ENCODE data around the gene NDUFAF3.

The NDUFAF3 gene

DNA sequence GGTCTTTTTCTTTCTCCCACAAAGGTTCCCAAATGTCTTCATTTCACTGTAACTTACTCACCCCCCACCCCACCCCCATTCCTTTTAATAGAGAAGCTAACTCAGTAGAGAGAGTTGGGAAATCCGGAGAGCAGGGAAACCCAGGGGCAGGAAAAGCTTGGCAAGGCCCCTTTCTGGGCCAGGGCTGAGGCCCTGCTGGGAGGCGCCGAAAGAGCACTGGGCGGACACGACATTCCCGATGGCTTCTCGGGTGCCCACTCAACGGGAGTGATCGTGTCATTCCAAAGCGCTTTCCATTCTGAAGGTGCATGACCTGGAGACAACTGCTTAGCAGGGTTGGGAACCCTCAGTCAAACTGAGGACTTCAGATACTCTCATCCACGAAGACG is 2.0 kb upstream of the NDUFAF3 start:
- DNase-seq: no peak

DNA sequence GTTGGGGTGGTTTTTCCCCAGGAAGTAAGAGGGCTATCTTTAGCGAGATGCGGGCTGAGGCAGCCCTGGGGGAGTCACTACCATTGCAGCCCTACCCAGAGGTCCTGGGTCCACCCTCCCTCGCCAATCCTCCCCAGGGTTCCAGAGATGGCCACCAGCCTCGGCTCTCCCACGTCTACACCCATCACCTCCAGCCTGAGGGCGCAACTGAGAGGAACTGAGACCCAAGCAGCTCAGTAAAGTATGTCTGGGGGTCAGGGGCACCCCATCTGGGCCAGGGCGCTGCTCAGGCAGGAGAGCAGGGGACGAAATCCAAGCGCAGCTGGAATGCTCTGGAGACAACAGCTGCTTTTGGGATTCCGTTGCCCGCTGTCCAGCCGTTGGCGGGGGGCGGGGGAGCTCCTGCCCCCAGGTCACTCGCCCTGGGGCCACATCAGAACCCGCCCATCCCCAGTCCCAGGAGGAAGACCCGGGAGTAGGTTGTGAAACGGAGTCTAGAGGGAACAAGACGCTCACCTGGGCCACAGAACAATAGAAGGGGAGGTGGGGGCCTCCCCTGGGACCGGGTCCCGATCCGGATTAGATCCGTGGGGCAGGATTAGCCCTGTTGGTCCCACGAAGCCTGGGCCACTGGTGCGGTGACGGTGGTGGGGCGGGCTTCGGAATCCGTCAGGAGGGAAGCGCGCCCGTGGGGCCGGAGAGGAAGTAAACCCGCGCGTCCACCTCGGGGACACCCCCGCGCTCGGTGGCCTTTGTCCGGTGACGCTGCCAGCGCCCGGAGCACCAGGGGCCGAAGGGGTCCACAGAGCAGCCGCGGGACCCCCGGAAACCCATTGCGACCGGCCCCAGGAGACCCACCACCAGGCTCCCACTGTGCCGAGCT is 1.4 kb upstream of the NDUFAF3 start:
- DNase-seq: no peak

GRCh38 chr3:49021213-49021812 is 608 bp upstream of the NDUFAF3 start:
- peak; percentile 98 for DNase-seq

DNA sequence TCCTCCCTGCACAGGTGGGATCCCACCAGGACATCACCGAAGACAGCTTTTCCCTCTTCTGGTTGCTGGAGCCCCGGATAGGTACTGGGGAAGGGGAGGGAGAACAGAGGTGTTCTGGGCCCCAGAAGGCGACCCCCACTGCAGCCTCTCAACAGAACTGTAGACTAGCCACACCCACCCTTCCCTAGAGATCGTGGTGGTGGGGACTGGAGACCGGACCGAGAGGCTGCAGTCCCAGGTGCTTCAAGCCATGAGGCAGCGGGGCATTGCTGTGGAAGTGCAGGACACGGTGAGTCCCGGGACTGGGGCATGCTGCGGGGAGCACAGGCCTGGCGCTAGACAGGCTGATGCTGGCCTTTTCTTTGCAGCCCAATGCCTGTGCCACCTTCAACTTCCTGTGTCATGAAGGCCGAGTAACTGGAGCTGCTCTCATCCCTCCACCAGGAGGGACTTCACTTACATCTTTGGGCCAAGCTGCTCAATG is 809 bp downstream of the NDUFAF3 start:
- DNase-seq: no peak

- DNase-seq: no peak
Observed at GRCh38 chr3:49023775-49024174, 1.9 kb downstream of the NDUFAF3 start.

- no peak for DNase-seq
Observed at GRCh38 chr3:49024449-49024848, 2.5 kb downstream of the NDUFAF3 start.

DNA sequence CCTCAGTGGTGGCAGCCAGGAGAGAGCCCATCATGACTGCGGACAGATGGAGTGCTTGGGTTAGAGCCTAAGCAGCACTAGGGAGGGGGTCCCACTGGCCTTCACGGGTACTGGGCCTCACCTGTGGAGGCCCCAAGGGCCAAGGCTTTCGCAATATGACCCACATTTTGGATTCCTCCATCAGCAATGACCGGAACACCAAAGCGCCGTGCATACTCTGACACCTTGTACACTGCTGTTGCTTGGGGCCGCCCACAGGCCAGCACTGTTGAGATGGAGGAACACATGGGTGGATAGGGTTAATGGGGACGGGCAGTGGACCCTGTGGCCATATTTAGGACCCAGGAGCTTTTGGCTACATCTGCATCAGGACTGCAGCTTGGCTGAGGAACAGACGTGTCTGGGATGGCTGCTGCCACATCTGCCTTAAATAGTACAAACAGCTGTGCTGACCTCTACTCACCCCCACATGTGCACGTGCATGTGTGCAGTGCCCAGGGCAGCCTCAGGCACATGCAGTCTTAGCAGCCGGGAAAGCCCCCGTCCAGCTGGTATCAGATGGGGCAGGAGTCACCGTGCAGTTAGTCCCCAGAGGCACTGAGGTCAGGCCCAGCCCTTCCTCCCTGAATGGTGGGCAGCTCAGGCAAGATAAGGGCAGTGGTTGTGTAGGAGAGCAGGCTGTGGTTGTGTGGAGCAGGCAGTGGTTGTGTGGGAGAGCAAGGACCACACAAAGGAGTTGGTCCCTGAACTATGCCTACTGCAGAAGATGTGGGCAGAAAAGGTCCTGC is 3.3 kb downstream of the NDUFAF3 start:
- DNase-seq: no peak

- no peak for DNase-seq
Observed at GRCh38 chr3:49025793-49026520, 4.0 kb downstream of the NDUFAF3 start.

DNA sequence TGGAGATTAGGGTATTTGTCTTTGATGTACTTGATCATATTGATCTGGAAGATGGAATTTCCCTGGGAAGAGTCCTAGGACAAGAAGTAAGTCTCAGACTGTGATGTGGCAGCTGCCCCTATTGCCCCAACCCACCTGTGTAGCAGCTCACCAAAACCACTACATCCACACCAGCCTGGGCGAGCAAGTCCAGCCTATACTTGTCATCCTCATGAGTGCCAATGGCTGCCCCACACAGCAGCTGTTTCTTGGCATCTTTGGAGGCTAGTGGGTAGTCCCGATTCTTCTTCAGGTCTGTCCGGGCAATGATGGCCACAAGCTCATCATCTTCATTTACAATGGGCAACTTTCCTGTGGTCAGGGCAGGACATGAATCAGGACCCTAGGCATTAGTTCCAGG is 4.6 kb downstream of the NDUFAF3 start:
- no peak for DNase-seq

DNA sequence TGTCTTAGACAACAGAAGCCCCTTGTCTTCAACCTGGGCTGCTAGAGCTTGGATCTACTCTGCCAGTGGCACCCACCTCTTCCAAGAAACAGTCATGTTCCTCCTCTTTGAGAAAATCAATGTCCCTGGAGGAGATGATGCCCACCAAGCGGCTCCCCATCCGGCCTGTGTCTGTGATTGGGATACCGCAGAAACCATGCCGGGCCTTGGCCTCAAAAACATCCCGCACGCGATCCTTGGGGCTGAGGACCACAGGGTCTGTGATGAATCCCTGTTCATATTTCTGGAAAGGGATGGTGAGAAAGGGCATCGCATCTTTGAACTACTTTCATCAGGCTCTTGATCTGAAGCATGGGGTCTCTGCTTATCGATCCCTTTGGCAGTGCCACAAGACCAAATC is 5.7 kb downstream of the NDUFAF3 start:
- DNase-seq: no peak

DNA sequence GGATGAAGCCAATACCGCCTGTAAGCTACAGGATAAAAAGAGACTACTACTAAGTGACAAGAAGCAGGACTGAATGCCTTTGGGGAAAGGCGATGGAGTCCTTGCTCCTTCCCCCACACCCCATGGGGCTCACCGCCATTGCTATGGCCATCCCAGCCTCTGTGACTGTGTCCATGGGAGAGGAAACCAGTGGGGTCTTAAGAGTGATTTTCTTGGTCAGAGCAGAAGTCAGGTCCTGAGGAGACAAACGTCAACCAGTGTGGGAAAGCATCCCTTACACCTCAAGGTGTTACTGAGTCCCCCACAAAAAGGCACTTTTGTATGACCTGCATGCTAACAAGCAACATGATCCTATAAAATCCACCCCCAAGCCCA is 6.4 kb downstream of the NDUFAF3 start:
- DNase-seq: no peak

DNA sequence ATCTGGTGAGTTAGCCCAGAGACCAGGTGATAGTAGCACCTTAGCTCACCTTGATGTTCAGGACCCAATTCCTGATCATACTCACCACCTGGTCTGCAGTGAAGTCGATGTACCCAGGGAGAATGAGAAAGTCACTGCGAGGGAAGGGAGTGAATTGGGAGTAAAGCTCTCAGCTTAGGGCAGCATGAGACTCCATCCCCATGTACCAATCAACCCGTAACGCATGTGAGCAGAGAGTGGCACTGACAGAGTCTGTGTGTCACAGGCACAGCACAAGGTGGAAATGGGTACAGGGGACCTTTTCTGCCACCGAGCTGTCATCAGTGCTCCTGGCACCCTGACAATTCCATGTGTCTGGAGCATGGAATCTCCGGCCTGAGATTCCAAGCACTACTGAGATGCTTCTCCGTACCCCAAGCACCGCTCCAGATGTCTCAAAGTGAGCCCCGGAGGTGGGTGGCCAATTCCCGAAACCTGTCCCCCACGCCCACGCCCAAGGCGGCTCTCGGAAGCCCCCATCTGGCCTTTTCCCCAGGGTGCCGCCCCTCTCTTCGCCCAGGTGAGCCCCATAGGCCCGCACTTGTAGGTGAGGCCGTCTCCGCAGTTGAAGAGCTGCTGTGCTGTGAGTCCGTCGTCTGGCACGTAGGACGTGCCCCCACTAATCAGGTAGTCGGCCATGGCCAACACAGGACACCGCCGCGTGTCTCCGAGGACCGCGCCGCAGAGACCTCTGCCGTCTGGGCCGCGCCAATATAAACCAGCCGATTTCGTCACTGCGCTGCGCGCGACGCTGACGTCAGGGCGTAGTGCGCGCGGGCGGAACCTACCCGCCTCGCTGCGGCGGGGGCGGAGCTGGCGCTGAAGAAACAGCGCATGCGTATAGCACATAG is 7.0 kb downstream of the NDUFAF3 start, which contains the start of gene IMPDH2:
IMPDH2 (minus strand) TSS at position 726 of the 890 bp plus-strand sequence; CDS start at position 678, 48 bp downstream.
- peak; percentile 98 for DNase-seq

DNA sequence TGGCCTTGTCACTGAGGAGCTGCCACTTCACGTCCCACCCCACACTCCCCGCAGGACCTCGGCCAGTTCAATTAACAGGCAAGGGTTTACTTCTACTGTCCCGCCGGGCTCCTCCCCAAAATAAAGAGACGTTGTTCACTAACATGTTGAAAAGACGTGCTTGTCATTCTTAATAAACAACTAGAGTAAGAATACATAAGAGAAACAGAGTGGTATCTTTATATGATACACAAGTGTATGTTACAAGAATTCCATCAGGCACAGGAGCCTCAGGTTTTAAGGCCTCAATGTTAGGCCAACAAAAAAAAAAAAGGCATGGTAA is 7.6 kb downstream of the NDUFAF3 start:
- DNase-seq: no peak

DNA sequence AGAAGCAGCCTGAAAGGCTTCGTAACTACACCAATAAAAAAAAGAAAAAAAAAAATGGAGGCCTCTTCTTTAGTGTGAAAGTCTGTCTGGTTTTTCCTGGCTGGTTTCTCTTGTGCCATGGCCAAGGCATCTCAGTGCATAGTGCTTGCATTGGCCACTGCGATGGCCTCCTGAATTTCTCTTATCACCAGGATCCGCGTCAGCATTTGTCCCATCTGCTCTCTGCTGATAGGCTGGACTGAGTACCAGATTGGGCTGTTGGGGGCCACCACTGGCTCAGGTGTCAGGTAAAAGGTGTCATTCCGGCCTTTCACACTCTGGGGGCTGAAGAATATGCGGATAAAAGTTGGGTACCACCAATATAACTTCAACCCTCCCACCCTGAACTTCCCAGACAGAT is 8.4 kb downstream of the NDUFAF3 start:
- no peak for DNase-seq

- no peak for DNase-seq
Observed at GRCh38 chr3:49032646-49033304, 10.9 kb downstream of the NDUFAF3 start.

GRCh38 chr3:49034650-49035049 is 12.7 kb downstream of the NDUFAF3 start:
- no peak for DNase-seq

GRCh38 chr3:49035281-49035680 is 13.4 kb downstream of the NDUFAF3 start:
- no peak for DNase-seq

GRCh38 chr3:49053543-49053942 is 31.6 kb downstream of the NDUFAF3 start:
- no peak for DNase-seq

- DNase-seq: no peak
Observed at GRCh38 chr3:49054344-49054862, 32.5 kb downstream of the NDUFAF3 start.

DNA sequence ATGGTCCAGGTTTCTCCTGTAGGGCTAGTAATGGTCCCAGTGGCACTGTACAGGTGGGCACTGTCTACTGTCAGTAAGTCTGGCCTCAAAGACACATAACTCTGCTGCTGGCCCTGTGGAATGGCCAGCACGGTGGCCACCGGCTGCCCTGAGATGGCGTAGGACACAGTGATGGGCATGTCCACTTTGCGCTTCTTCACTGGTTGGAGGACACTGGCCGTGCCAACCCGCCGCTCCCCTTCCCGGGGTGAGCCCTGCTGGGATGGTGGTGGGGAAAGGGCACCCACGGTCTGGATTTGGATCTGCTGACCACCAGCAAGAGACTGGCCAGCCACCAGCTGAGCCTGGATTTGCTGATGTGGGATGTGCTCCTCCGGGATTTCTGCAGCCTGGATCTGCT is 35.3 kb downstream of the NDUFAF3 start:
- no peak for DNase-seq

- DNase-seq: no peak
Observed at GRCh38 chr3:49058011-49058410, 36.1 kb downstream of the NDUFAF3 start.
